GM18951 (cell line): Measurements from ENCODE around the gene FXYD6.
"Not testable (repeated sequence)": the region's sequence is repeated elsewhere in the genome, so short reads cannot be mapped to it uniquely, and the experiment has no call there.

Experiments
- POLR2A ChIP-seq: IDR thresholded peaks from 4 replicates; pipeline ENCODE4 v1.6.1; 2011; ENCODE audit warnings: mild to moderate bottlenecking; ENCODE audit not compliant: insufficient read length, insufficient read depth; ENCODE audit errors: extremely low read depth
- in situ Hi-C: fragments of 300-500 bp; cut with MboI; formaldehyde crosslinking; loops from one replicate; pipeline ENCODE4 v1.12.0; 2022; ENCODE audit warnings: low sequenced_read_pairs, mixed read lengths, inconsistent platforms; ENCODE audit not compliant: unreplicated experiment

Gene FXYD6

GRCh38 chr11:117818041-117818873, 58.2 kb downstream of the FXYD6 start:
- in situ Hi-C loops, result no loop called here
- TF ChIP-seq POLR2A, result no peak

- TF ChIP-seq POLR2A, result peak; percentile 54
- in situ Hi-C loops, result no loop called here
Measured at GRCh38 chr11:117817368-117818040, 59.0 kb downstream of the FXYD6 start.

- in situ Hi-C loops, result no loop called here
- peak; percentile 1 for TF ChIP-seq POLR2A
Measured at GRCh38 chr11:117816846-117817367, 59.6 kb downstream of the FXYD6 start.

GRCh38 chr11:117816151-117816741, 60.2 kb downstream of the FXYD6 start:
- TF ChIP-seq POLR2A, result peak; percentile 27
- in situ Hi-C loops, result no loop called here

- peak; percentile 82 for TF ChIP-seq POLR2A
- in situ Hi-C loops, result no loop called here
Measured at GRCh38 chr11:117815262-117815803, 61.1 kb downstream of the FXYD6 start.

- in situ Hi-C loops, result no loop called here
- TF ChIP-seq POLR2A, result peak; percentile 69
Measured at GRCh38 chr11:117814766-117815261, 61.6 kb downstream of the FXYD6 start.

GRCh38 chr11:117814204-117814765, 62.2 kb downstream of the FXYD6 start:
- in situ Hi-C loops, result no loop called here
- no peak for TF ChIP-seq POLR2A

- in situ Hi-C loops, result not testable (repeated sequence)
Measured at GRCh38 chr11:117810056-117810451, 66.4 kb downstream of the FXYD6 start.

- in situ Hi-C loops, result loop anchor here (10.0 kb wide), 1 partner anchor 385 kb away; no protein-coding TSS in a partner anchor
Measured at GRCh38 chr11:117809236-117810055, 67.0 kb downstream of the FXYD6 start.

GRCh38 chr11:117808784-117809183, 67.7 kb downstream of the FXYD6 start:
- no peak for TF ChIP-seq POLR2A
- in situ Hi-C loops, result loop anchor here (10.0 kb wide), 1 partner anchor 384 kb away; no protein-coding TSS in a partner anchor

More at GRCh38 chr11:117809236-117810055, 67.0 kb downstream of the FXYD6 start:
- TF ChIP-seq POLR2A, result no peak

- in situ Hi-C loops, result loop anchor here (10.0 kb wide), 1 partner anchor 383 kb away; no protein-coding TSS in a partner anchor
- TF ChIP-seq POLR2A, result no peak
Measured at GRCh38 chr11:117807482-117808327, 68.8 kb downstream of the FXYD6 start.
